ENCODE results near the gene HSD17B1. TPM values are rescaled to one million over a fixed set of nuclear protein-coding genes. Genes with fewer than 3 reads are reported as not detected.

The HSD17B1 gene
- total and polyA plus RNA-seq, 2 of the 13 experiments (the other 11 are each of a cell fraction or from before 2014, with no cell fraction given) = 0.54 to 0.93 TPM

DNA sequence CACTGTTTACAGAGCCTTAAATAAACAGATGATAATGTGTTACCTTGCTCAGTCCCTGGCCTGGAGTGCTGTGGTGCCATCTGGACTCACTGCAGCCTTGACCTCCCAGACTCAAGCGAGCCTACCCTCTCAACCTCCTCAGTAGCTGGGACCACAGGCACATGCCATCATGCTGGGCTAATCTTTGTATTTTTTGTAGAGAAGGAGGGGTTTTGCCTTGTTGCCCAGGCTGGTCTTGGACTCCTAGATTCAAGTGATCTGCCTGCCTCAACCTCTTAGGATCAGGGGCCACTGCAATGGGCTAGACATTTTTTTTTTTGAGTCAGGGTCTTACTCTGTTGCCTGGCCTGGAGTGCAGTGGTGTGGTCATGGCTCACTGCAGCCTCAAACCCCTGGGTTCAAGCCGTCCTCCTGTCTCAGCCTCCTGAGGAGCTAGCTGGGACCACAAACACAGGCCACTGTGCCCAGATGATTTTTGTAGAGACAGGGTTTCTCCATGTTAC, 21.7 kb upstream of the HSD17B1 start (continued):
- TF ChIP-seq, protein P1, sequence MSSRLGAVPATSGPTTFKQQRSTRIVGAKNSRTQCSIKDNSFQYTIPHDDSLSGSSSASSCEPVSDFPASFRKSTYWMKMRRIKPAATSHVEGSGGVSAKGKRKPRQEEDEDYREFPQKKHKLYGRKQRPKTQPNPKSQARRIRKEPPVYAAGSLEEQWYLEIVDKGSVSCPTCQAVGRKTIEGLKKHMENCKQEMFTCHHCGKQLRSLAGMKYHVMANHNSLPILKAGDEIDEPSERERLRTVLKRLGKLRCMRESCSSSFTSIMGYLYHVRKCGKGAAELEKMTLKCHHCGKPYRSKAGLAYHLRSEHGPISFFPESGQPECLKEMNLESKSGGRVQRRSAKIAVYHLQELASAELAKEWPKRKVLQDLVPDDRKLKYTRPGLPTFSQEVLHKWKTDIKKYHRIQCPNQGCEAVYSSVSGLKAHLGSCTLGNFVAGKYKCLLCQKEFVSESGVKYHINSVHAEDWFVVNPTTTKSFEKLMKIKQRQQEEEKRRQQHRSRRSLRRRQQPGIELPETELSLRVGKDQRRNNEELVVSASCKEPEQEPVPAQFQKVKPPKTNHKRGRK (CRISPR knock-in tag; IDR thresholded peaks at IDR 0.05) = no peak
- TF ChIP-seq NCOR1 (IDR thresholded peaks at IDR 0.05; ENCODE audit: borderline replicate concordance, low read length) = peak; percentile 74; the same call in 1 of the 2 replicates
- peak; percentile 87 for TF ChIP-seq MYC (CRISPR knock-in tag; IDR thresholded peaks at IDR 0.05; ENCODE audit: borderline replicate concordance)
- TF ChIP-seq, protein P2, sequence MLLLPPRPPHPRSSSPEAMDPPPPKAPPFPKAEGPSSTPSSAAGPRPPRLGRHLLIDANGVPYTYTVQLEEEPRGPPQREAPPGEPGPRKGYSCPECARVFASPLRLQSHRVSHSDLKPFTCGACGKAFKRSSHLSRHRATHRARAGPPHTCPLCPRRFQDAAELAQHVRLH (CRISPR knock-in tag; IDR thresholded peaks at IDR 0.05; ENCODE audit: borderline replicate concordance, low read depth) = peak; percentile 91; the same call in 1 of the 2 replicates
- peak; percentile 80 for TF ChIP-seq ZNF878 (CRISPR knock-in tag; IDR thresholded peaks at IDR 0.05)
- TF ChIP-seq, protein P3, sequence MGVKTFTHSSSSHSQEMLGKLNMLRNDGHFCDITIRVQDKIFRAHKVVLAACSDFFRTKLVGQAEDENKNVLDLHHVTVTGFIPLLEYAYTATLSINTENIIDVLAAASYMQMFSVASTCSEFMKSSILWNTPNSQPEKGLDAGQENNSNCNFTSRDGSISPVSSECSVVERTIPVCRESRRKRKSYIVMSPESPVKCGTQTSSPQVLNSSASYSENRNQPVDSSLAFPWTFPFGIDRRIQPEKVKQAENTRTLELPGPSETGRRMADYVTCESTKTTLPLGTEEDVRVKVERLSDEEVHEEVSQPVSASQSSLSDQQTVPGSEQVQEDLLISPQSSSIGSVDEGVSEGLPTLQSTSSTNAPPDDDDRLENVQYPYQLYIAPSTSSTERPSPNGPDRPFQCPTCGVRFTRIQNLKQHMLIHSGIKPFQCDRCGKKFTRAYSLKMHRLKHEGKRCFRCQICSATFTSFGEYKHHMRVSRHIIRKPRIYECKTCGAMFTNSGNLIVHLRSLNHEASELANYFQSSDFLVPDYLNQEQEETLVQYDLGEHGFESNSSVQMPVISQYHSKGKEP (CRISPR knock-in tag; IDR thresholded peaks at IDR 0.05) = no peak
- TF ChIP-seq MAZ (IDR thresholded peaks at IDR 0.05; ENCODE audit: borderline replicate concordance, low read depth, low read length) = peak; percentile 79; the same call in 1 of the 2 replicates
- peak; percentile 76 for TF ChIP-seq MAZ (CRISPR knock-in tag; IDR thresholded peaks at IDR 0.05; ENCODE audit: low read depth)
- peak; percentile 94 for TF ChIP-seq MED1 (CRISPR knock-in tag; IDR thresholded peaks at IDR 0.05)
- TF ChIP-seq ZNF296 (CRISPR knock-in tag; conservative IDR thresholded peaks at IDR 0.05) = no peak
- peak; percentile 90 for TF ChIP-seq NR2C2 (CRISPR knock-in tag; IDR thresholded peaks at IDR 0.05; ENCODE audit: borderline replicate concordance)
- TF ChIP-seq ZNF567 (CRISPR knock-in tag; IDR thresholded peaks at IDR 0.05; ENCODE audit: borderline replicate concordance) = peak; percentile 42; the same call in 1 of the 2 replicates
- TF ChIP-seq ZNF446 (CRISPR knock-in tag; IDR thresholded peaks at IDR 0.05) = no peak
- peak; percentile 25; the same call in 1 of the 2 replicates for TF ChIP-seq ZNF343 (CRISPR knock-in tag; IDR thresholded peaks at IDR 0.05)
- no peak; the same call in none of the 2 replicates for TF ChIP-seq KMT2B (CRISPR knock-in tag; IDR thresholded peaks at IDR 0.05)
- TF ChIP-seq ZBTB10 (CRISPR knock-in tag; IDR thresholded peaks at IDR 0.05; ENCODE audit: borderline replicate concordance) = no peak
- TF ChIP-seq ZNF44 (CRISPR knock-in tag; IDR thresholded peaks at IDR 0.05) = peak; percentile 48; the same call in 1 of the 2 replicates
- TF ChIP-seq MIXL1 (CRISPR knock-in tag; IDR thresholded peaks at IDR 0.05) = peak; percentile 93
- TF ChIP-seq NCOA2 (CRISPR knock-in tag; IDR thresholded peaks at IDR 0.05) = peak; percentile 93
- TF ChIP-seq, protein P4, sequence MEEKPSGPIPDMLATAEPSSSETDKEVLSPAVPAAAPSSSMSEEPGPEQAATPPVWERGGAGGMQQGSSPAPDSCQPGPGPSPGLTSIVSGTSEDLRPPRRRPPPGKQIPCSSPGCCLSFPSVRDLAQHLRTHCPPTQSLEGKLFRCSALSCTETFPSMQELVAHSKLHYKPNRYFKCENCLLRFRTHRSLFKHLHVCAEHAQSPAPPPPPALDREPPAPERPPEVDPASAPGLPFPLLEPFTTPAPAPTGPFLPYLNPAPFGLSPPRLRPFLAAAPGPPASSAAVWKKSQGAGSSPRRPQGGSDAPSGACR (CRISPR knock-in tag; IDR thresholded peaks at IDR 0.05) = peak; percentile 72; the same call in 1 of the 2 replicates
- TF ChIP-seq ZNF138 (CRISPR knock-in tag; IDR thresholded peaks at IDR 0.05; ENCODE audit: low read depth) = no peak
- TF ChIP-seq SAFB2 (CRISPR knock-in tag; IDR thresholded peaks at IDR 0.05; ENCODE audit: borderline replicate concordance, low read depth) = no peak
- no peak; the same call in 1 of the 2 replicates for TF ChIP-seq ETV6 (CRISPR knock-in tag; conservative IDR thresholded peaks at IDR 0.05)
- TF ChIP-seq ZFP82 (CRISPR knock-in tag; IDR thresholded peaks at IDR 0.05; ENCODE audit: borderline replicate concordance) = no peak
